Measurements from ENCODE around the gene GRB10.

GRB10 gene

GRCh38 chr7:50674896-50675835 lies 107.5 kb downstream of the GRB10 start:
- TF ChIP-seq CTCF (IDR thresholded peaks at IDR 0.05; ENCODE audit: borderline replicate concordance, insufficient read depth, low read depth, low read length), result no peak
- no peak overlapping the region for H3K4me3 ChIP-seq (ENCODE audit: low read depth, low read length)

- no peak for TF ChIP-seq CTCF (IDR thresholded peaks at IDR 0.05; ENCODE audit: borderline replicate concordance, insufficient read depth, low read depth, low read length)
- H3K4me3 ChIP-seq (ENCODE audit: low read depth, low read length), result no peak overlapping the region
Measured at GRCh38 chr7:50674299-50674698, 108.4 kb downstream of the GRB10 start.

- TF ChIP-seq CTCF (IDR thresholded peaks at IDR 0.05; ENCODE audit: borderline replicate concordance, insufficient read depth, low read depth, low read length), result no peak
- H3K4me3 ChIP-seq (ENCODE audit: low read depth, low read length), result no peak overlapping the region
Measured at GRCh38 chr7:50673096-50673495, 109.6 kb downstream of the GRB10 start.

- no peak for TF ChIP-seq CTCF (IDR thresholded peaks at IDR 0.05; ENCODE audit: borderline replicate concordance, insufficient read depth, low read depth, low read length)
- H3K4me3 ChIP-seq (ENCODE audit: low read depth, low read length), result no peak overlapping the region
Measured at GRCh38 chr7:50672045-50672444, 110.7 kb downstream of the GRB10 start.

GRCh38 chr7:50671386-50671785 lies 111.3 kb downstream of the GRB10 start:
- no peak for TF ChIP-seq CTCF (IDR thresholded peaks at IDR 0.05; ENCODE audit: borderline replicate concordance, insufficient read depth, low read depth, low read length)

GRCh38 chr7:50669890-50670289 lies 112.8 kb downstream of the GRB10 start:
- H3K4me3 ChIP-seq (ENCODE audit: low read depth, low read length), result no peak overlapping the region
- no peak for TF ChIP-seq CTCF (IDR thresholded peaks at IDR 0.05; ENCODE audit: borderline replicate concordance, insufficient read depth, low read depth, low read length)

More at GRCh38 chr7:50671386-50671785, 111.3 kb downstream of the GRB10 start:
- no peak overlapping the region for H3K4me3 ChIP-seq (ENCODE audit: low read depth, low read length)

GRCh38 chr7:50667789-50668226 lies 114.9 kb downstream of the GRB10 start:
- TF ChIP-seq CTCF (IDR thresholded peaks at IDR 0.05; ENCODE audit: borderline replicate concordance, insufficient read depth, low read depth, low read length), result no peak
- H3K4me3 ChIP-seq (ENCODE audit: low read depth, low read length), result no peak overlapping the region
